ENCODE data around the gene PCYOX1L.

Gene PCYOX1L

GRCh38 chr5:149360272-149360671 lies 2.4 kb downstream of the PCYOX1L start:
- H3K9me3 ChIP-seq (replicated peaks; ENCODE audit: low read length), result no peaks in the 10 kb centered on the region
- peaks cover 10% of the 10 kb centered on the region for H3K4me1 ChIP-seq (ENCODE audit: control insufficient read depth, insufficient read depth, low read length)
- H3K9ac ChIP-seq (ENCODE audit: low read depth, low read length), result no peak overlapping the region
- H3K36me3 ChIP-seq (ENCODE audit: insufficient read depth, low read length), result peaks cover 4% of the 10 kb centered on the region
- no peak overlapping the region for H3K4me3 ChIP-seq (ENCODE audit: low read length)
- H3K27me3 ChIP-seq (ENCODE audit: control insufficient read depth, insufficient read depth, low read length), result no peaks in the 10 kb centered on the region
- H3K4me2 ChIP-seq (ENCODE audit: low read length), result no peak overlapping the region

GRCh38 chr5:149362541-149362940 lies 4.7 kb downstream of the PCYOX1L start:
- peaks cover 7% of the 10 kb centered on the region for H3K4me1 ChIP-seq (ENCODE audit: control insufficient read depth, insufficient read depth, low read length)
- no peak overlapping the region for H3K4me3 ChIP-seq (ENCODE audit: low read length)
- no peaks in the 10 kb centered on the region for H3K9me3 ChIP-seq (replicated peaks; ENCODE audit: low read length)
- no peak overlapping the region for H3K9ac ChIP-seq (ENCODE audit: low read depth, low read length)
- H3K27me3 ChIP-seq (ENCODE audit: control insufficient read depth, insufficient read depth, low read length), result no peaks in the 10 kb centered on the region
- no peak overlapping the region for H3K4me2 ChIP-seq (ENCODE audit: low read length)
- no peaks in the 10 kb centered on the region for H3K36me3 ChIP-seq (ENCODE audit: insufficient read depth, low read length)

GRCh38 chr5:149363358-149363757 lies 5.5 kb downstream of the PCYOX1L start:
- no peaks in the 10 kb centered on the region for H3K27me3 ChIP-seq (ENCODE audit: control insufficient read depth, insufficient read depth, low read length)
- H3K4me3 ChIP-seq (ENCODE audit: low read length), result no peak overlapping the region
- H3K4me1 ChIP-seq (ENCODE audit: control insufficient read depth, insufficient read depth, low read length), result peaks cover 4% of the 10 kb centered on the region
- no peaks in the 10 kb centered on the region for H3K9me3 ChIP-seq (replicated peaks; ENCODE audit: low read length)
- H3K9ac ChIP-seq (ENCODE audit: low read depth, low read length), result no peak overlapping the region
- H3K4me2 ChIP-seq (ENCODE audit: low read length), result no peak overlapping the region
- H3K36me3 ChIP-seq (ENCODE audit: insufficient read depth, low read length), result no peaks in the 10 kb centered on the region

GRCh38 chr5:149363936-149364335 lies 6.1 kb downstream of the PCYOX1L start:
- H3K27me3 ChIP-seq (ENCODE audit: control insufficient read depth, insufficient read depth, low read length), result no peaks in the 10 kb centered on the region
- H3K9me3 ChIP-seq (replicated peaks; ENCODE audit: low read length), result no peaks in the 10 kb centered on the region
- no peaks in the 10 kb centered on the region for H3K4me1 ChIP-seq (ENCODE audit: control insufficient read depth, insufficient read depth, low read length)
- no peak overlapping the region for H3K4me2 ChIP-seq (ENCODE audit: low read length)
- no peak overlapping the region for H3K9ac ChIP-seq (ENCODE audit: low read depth, low read length)
- no peaks in the 10 kb centered on the region for H3K36me3 ChIP-seq (ENCODE audit: insufficient read depth, low read length)
- H3K4me3 ChIP-seq (ENCODE audit: low read length), result no peak overlapping the region

GRCh38 chr5:149364719-149365118 lies 6.9 kb downstream of the PCYOX1L start:
- no peaks in the 10 kb centered on the region for H3K27me3 ChIP-seq (ENCODE audit: control insufficient read depth, insufficient read depth, low read length)
- no peaks in the 10 kb centered on the region for H3K36me3 ChIP-seq (ENCODE audit: insufficient read depth, low read length)
- H3K4me3 ChIP-seq (ENCODE audit: low read length), result no peak overlapping the region
- no peaks in the 10 kb centered on the region for H3K9me3 ChIP-seq (replicated peaks; ENCODE audit: low read length)
- H3K4me2 ChIP-seq (ENCODE audit: low read length), result no peak overlapping the region
- H3K4me1 ChIP-seq (ENCODE audit: control insufficient read depth, insufficient read depth, low read length), result no peaks in the 10 kb centered on the region
- H3K9ac ChIP-seq (ENCODE audit: low read depth, low read length), result no peak overlapping the region

- no peaks in the 10 kb centered on the region for H3K27me3 ChIP-seq (ENCODE audit: control insufficient read depth, insufficient read depth, low read length)
- no peak overlapping the region for H3K9ac ChIP-seq (ENCODE audit: low read depth, low read length)
- H3K4me3 ChIP-seq (ENCODE audit: low read length), result no peak overlapping the region
- no peaks in the 10 kb centered on the region for H3K9me3 ChIP-seq (replicated peaks; ENCODE audit: low read length)
- H3K36me3 ChIP-seq (ENCODE audit: insufficient read depth, low read length), result no peaks in the 10 kb centered on the region
- H3K4me2 ChIP-seq (ENCODE audit: low read length), result no peak overlapping the region
- no peaks in the 10 kb centered on the region for H3K4me1 ChIP-seq (ENCODE audit: control insufficient read depth, insufficient read depth, low read length)
Observed at GRCh38 chr5:149365418-149365817, 7.6 kb downstream of the PCYOX1L start.

- Histone ChIP-seq H3K4me1 (ENCODE audit: control insufficient read depth, insufficient read depth, low read length) (no peaks in the 10 kb centered on the region), H3K4me2 (ENCODE audit: low read length) (no peak overlapping the region), H3K27me3 (ENCODE audit: control insufficient read depth, insufficient read depth, low read length) (no peaks in the 10 kb centered on the region), H3K9ac (ENCODE audit: low read depth, low read length) (no peak overlapping the region), H3K4me3 (ENCODE audit: low read length) (no peak overlapping the region), H3K9me3 (replicated peaks; ENCODE audit: low read length) (no peaks in the 10 kb centered on the region), H3K36me3 (ENCODE audit: insufficient read depth, low read length) (no peaks in the 10 kb centered on the region)
Observed at GRCh38 chr5:149366169-149366729, 8.4 kb downstream of the PCYOX1L start.

- Histone ChIP-seq H3K4me2 (ENCODE audit: low read length) (peak overlapping the region; percentile 27), H3K9ac (ENCODE audit: low read depth, low read length) (no peak overlapping the region), H3K27me3 (ENCODE audit: control insufficient read depth, insufficient read depth, low read length) (peaks cover 7% of the 10 kb centered on the region), H3K4me1 (ENCODE audit: control insufficient read depth, insufficient read depth, low read length) (no peaks in the 10 kb centered on the region), H3K36me3 (ENCODE audit: insufficient read depth, low read length) (no peaks in the 10 kb centered on the region), H3K4me3 (ENCODE audit: low read length) (no peak overlapping the region), H3K9me3 (replicated peaks; ENCODE audit: low read length) (no peaks in the 10 kb centered on the region)
Observed at GRCh38 chr5:149367249-149367971, 9.6 kb downstream of the PCYOX1L start.

- Histone ChIP-seq H3K27me3 (ENCODE audit: control insufficient read depth, insufficient read depth, low read length) (peaks cover 7% of the 10 kb centered on the region), H3K4me1 (ENCODE audit: control insufficient read depth, insufficient read depth, low read length) (no peaks in the 10 kb centered on the region)
Observed at GRCh38 chr5:149367972-149368645, 10.3 kb downstream of the PCYOX1L start.

GRCh38 chr5:149370878-149371277 lies 13.0 kb downstream of the PCYOX1L start:
- H3K4me1 ChIP-seq (ENCODE audit: control insufficient read depth, insufficient read depth, low read length), result no peaks in the 10 kb centered on the region

More at GRCh38 chr5:149367972-149368645, 10.3 kb downstream of the PCYOX1L start:
- Histone ChIP-seq H3K4me3 (ENCODE audit: low read length) (no peak overlapping the region), H3K36me3 (ENCODE audit: insufficient read depth, low read length) (no peaks in the 10 kb centered on the region), H3K9me3 (replicated peaks; ENCODE audit: low read length) (no peaks in the 10 kb centered on the region), H3K4me2 (ENCODE audit: low read length) (peak overlapping the region; percentile 27), H3K9ac (ENCODE audit: low read depth, low read length) (no peak overlapping the region)

GRCh38 chr5:149371296-149371962 lies 13.6 kb downstream of the PCYOX1L start:
- Histone ChIP-seq H3K4me1 (ENCODE audit: control insufficient read depth, insufficient read depth, low read length) (no peaks in the 10 kb centered on the region), H3K4me2 (ENCODE audit: low read length) (no peak overlapping the region), H3K9ac (ENCODE audit: low read depth, low read length) (no peak overlapping the region), H3K27me3 (ENCODE audit: control insufficient read depth, insufficient read depth, low read length) (peaks cover 7% of the 10 kb centered on the region), H3K4me3 (ENCODE audit: low read length) (no peak overlapping the region), H3K36me3 (ENCODE audit: insufficient read depth, low read length) (no peaks in the 10 kb centered on the region), H3K9me3 (replicated peaks; ENCODE audit: low read length) (no peaks in the 10 kb centered on the region)

More at GRCh38 chr5:149370878-149371277, 13.0 kb downstream of the PCYOX1L start:
- no peak overlapping the region for H3K4me2 ChIP-seq (ENCODE audit: low read length)
- H3K36me3 ChIP-seq (ENCODE audit: insufficient read depth, low read length), result no peaks in the 10 kb centered on the region
- H3K9ac ChIP-seq (ENCODE audit: low read depth, low read length), result no peak overlapping the region
- H3K9me3 ChIP-seq (replicated peaks; ENCODE audit: low read length), result no peaks in the 10 kb centered on the region
- peaks cover 7% of the 10 kb centered on the region for H3K27me3 ChIP-seq (ENCODE audit: control insufficient read depth, insufficient read depth, low read length)
- H3K4me3 ChIP-seq (ENCODE audit: low read length), result no peak overlapping the region

All from skeletal muscle satellite cell (primary cell).